HG03039 (cell line): Measurements from ENCODE around the gene FN1.
"Not testable (repeated sequence)": the region's sequence is repeated elsewhere in the genome, so short reads cannot be mapped to it uniquely, and the experiment has no call there.

Experiments used
- ATAC-seq: cut with Tn5 transposase; IDR thresholded peaks from one replicate; pipeline ENCODE4 v1.9.1; 2021; ENCODE audit warnings: mild to moderate bottlenecking, moderate library complexity; ENCODE audit not compliant: unreplicated experiment

FN1 gene

GRCh38 chr2:215409331-215410127 is 26.3 kb downstream of the FN1 start:
- no peak for ATAC-seq

- not testable (repeated sequence) for ATAC-seq
Observed at GRCh38 chr2:215408441-215408840, 27.4 kb downstream of the FN1 start.

GRCh38 chr2:215407590-215408264 is 28.1 kb downstream of the FN1 start:
- ATAC-seq = no peak

DNA sequence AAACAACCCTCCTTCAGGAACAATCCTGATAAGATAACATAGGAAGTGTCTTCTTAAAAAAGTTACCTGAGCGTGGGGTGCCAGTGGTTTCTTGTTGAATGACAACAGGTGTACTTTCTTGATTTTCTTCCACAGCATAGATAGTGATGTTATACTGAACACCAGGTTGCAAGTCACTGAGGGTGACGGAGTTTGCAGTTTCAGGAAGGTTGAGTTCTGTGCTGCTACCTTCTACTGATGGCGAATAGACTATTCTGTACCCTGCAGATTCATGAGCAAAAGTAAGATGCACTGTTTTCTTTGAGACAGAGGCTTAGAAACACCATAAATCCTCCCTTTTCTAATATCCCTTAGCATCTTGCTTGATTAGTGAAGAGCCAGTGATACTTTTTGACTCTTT is 28.8 kb downstream of the FN1 start:
- ATAC-seq = no peak

GRCh38 chr2:215405722-215406581 is 29.9 kb downstream of the FN1 start:
- no peak for ATAC-seq

GRCh38 chr2:215404348-215405012 is 31.4 kb downstream of the FN1 start:
- ATAC-seq = no peak

DNA sequence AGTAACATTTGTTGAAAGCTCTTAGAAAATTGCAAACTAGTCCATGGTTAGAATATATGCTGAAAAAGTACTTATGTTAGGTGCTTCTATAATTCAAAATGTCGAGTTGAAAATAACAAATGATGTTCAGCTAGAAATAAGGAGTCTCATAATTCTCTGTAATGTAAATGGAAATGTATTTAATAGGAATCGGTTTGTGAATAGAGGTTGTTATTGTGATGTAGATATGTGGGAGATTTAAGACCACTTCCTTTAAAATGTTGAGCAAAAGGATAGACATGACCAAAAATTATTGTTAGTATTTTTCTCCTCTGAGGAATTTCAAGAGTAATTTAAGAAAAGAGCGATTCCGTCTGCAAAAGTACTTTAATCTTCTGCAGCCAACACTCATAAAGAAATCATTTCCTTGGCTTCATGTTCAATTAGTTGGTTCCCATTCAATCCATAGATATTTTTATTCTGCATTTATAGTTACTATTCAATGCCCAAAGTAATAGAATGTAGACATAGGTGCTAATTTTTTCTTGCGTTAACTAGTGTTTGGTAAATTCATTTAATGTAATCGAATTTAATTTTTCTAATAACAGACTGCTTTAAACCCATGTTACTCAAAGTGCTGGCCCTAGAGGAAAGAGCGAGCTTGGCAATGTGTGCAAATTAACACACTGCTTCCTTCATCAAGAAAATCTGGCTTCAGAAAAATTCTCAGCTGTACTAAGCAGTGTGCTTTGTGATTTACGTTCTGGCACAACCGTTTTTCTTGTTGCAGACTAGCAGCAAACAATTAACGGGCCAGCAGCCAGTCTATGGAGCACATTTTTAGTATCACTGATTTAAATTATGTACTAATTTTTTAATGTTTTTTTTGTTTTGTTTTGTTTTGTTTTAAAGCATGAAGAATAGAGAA is 32.2 kb downstream of the FN1 start:
- no peak for ATAC-seq

DNA sequence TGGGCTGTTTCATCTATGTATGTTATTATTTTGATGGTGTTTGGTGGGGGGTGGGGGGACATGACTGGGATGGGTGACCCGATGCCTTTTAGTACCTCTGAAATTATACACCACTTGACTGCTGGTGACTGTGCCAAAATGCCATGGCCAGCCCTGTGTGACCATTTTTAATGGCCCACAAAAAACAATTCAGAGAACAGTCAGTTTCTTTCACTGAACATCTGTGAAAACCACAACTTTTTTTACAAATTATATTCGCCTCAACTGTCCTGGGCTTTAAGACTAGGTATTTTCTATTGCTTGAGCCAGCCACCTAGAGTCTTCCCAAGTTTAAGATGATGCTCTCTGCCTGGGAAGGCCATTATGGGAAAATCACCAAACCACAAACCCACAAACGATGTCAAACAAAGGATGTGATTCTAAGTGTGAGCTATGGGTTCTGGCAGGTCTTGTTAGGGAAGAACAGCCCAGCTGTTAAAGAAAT is 33.9 kb downstream of the FN1 start:
- no peak for ATAC-seq

DNA sequence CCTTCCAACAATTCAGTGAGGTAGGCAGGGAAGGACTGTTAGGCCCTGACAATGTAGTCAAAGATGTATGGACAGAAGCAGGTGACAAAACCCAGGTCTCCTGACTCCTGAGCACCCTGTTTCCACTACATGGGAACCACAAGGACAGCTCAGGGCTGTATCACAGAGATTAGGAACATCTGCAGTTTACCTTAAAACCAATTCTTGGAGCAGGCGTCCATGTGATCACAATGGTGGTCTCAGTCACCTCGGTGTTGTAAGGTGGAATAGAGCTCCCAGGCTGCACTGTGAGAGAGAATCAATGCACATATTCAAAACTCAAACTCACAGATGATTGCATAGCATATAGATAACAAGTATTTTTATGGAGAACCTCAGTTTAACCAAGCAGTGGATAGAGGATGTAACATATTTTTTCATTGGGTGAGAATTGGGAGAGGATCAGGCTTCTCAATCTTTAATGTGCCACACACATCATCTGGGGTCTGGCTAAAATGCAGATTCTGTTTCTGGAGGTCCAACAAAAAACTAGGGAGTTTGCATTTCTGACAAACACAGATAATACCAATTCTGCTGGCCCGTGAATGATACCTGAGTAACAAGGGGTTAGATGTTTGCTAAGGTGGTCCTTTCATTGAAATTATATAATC is 36.7 kb downstream of the FN1 start:
- ATAC-seq = no peak

- no peak for ATAC-seq
Observed at GRCh38 chr2:215397632-215398341, 38.1 kb downstream of the FN1 start.

- ATAC-seq = no peak
Observed at GRCh38 chr2:215396595-215397313, 39.1 kb downstream of the FN1 start.

DNA sequence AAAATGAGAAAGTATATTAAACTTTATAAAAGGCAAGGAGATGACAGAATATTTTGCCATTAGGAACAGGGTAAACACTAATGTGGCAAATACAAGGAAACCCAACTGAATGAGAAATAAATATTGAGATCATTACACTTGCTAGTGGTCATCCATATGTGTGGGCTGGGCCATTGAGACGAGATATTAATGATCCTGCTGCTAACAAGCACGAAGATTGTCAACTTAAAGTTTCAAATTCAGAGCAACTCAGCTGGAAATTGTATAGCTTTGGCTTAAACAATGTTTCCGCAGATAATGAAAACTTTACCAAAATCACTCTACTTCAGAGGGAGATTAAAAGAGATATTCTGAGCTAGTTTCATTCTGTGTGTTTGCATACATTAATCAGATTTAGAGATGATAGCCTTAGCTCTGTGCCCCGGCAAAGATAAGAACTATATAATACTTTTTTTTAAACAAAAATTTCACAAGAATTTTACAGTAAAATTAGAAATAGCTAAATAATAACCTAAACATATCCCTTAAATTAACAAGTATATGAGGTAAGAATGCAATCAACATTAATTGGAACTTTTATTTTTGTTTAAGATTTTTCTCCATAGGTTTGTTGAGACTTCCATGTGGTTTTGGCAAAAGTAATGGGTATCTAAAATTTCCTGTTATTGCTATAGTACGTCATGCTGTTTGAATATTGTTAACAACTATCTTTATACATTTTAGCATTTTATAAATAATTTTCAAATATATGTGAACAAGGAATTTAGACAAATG is 40.0 kb downstream of the FN1 start:
- ATAC-seq = no peak

DNA sequence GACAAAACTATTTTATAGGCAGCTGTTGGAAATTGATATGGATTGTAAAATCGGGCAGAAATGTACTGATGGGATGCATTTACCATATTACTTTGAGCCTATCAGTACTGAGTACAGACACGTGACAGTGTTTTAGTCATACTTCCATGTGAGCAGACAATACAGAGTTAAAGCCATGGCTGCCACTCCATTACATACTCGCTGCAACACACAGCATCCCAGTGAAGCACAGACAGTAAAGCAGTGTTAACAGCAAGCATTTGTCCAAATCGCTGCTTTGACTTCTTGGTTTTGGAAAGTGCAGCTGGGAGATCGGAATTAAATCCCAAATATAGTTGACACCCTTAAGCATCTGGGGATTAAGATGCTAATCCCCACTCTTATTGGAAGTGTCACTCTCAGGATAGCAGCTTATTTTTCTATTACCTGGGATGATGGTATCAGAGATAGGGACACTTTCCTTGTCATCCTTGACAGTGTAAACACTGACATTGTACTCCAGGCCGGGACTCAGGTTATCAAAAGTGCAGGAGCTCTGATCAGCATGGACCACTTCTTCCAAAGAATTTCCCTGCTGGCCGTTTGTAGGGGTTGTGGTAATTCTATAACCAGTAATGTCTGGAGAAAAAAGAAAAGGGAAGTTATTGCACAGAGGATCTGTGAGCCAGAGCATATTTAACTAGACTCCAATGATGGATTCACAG is 41.6 kb downstream of the FN1 start:
- no peak for ATAC-seq

GRCh38 chr2:215392687-215393270 is 43.1 kb downstream of the FN1 start:
- ATAC-seq = no peak

- no peak for ATAC-seq
Observed at GRCh38 chr2:215392164-215392563, 43.7 kb downstream of the FN1 start.

GRCh38 chr2:215391531-215391930 is 44.3 kb downstream of the FN1 start:
- ATAC-seq = no peak
